ENCODE results near the gene PCDHGA2.
A peak's percentile ranks its signal among the peaks of the same experiment; 100 is the strongest.
"Not testable (repeated sequence)": the region's sequence is repeated elsewhere in the genome, so short reads cannot be mapped to it uniquely, and the experiment has no call there.

Gene PCDHGA2

DNA sequence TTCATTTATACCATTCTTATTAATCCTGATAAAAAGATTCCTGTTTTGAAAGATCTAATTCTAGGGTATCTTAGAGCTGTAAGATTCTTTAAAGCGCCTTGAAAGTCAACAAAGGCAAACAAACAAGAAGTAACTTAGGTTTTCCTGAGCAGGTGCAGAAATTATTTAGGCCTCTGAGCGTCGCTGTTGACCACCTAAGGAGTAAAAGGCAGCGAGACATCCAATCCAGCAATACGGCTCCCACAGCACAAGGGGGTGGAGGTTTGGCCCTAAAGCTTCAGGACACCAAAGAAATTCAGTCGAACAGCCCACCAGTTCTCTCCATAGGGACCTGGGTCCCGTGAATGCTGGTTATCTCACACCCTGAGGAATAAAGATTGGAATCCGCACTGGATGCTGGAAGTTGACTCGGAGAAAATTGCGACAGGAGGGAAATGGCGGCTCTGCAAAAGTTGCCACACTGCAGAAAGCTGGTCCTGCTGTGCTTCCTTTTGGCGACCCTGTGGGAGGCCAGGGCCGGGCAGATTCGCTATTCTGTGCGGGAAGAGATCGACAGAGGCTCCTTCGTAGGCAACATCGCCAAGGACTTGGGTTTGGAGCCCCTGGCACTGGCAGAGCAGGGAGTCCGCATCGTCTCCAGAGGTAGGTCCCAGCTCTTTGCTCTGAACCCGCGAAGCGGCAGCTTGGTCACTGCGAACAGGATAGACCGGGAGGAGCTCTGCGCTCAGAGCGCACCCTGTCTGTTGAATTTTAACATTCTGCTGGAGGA is at the start of gene PCDHGA2:
TSS of gene PCDHGA2 (plus strand) at position 223 of the 769 bp plus-strand sequence.
- no peak for DNase-seq

DNA sequence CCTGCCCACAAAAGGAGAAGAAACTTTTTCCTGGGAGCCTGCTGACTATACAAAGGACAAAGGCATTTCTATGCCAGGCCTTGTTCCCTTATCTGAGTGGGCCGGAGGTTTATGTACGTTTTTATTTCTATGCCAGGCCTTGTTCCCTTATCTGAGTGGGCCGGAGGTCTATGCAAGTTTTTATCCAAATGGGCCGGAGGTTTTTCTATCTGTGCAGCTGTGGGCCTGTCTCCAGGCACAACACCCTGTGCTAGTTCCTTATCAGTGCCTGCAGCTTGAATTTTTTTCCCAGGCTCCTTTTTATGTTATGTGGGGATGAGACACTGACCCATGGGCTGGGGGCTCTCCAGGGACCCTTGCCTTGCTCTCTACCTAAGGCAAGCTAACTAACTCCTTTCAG is 40.2 kb upstream of the PCDHGA2 start:
- DNase-seq = no peak

DNA sequence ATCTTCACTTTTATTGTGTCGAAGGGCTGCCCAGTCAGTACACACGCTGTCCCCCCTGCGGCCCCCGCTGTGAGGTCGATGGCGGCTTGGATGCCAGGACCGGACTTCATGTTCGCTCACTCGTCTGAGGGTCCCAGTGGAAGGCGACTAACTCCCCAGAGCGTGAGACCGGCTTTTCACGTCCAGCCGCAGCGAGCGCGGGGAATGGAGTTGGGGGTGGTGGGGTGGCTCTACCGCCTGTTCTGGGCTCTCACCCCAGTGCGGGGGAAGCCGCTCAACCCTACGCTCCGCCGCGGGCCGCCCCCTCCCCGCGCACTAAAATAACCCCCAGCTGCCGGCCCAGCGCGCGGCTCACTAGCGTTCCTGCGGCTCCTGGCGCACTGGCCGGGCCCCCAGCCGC is 34.8 kb upstream of the PCDHGA2 start, which contains the start of gene SLC25A2:
TSS of gene SLC25A2 (minus strand) at position 294 of the 400 bp plus-strand sequence. CDS start at position 110, 184 bp downstream.
- no peak for DNase-seq

DNA sequence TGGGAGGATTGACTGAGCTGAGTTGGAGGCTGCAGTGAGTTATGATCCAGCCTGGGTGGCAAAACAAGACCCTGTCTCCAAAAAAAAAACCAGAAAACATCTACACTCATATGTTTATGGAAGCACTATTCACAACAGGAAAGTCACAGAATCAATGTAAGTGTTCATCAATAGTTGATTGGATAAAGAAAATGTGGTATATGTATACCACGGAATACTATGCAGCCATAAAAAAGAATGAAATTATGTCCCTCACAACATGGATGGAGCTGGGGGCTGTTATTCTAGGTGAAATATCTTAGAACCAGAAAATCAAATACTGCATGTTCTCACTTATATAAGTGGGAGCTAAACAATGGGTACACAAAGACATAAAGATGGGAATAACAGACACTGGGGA is 31.9 kb upstream of the PCDHGA2 start:
- no peak for DNase-seq

DNA sequence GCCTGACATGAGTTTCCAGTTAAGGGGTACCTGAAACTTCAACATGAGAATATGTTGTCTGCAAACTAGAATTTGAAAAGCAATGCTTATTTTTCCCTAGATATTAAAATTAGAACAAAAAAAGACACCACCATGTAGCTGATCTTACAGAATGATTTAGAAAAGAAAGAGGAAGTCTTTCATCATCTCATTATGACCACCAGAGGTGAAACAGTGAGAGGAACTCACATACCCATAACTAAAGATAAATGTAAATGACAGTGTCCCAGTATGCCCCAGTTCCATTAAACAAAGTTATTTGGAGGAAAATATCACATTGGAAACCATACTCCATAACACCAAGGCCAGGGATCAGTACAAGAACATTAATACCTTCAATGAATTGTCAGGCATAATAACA is 24.8 kb upstream of the PCDHGA2 start:
- no peak for DNase-seq

DNA sequence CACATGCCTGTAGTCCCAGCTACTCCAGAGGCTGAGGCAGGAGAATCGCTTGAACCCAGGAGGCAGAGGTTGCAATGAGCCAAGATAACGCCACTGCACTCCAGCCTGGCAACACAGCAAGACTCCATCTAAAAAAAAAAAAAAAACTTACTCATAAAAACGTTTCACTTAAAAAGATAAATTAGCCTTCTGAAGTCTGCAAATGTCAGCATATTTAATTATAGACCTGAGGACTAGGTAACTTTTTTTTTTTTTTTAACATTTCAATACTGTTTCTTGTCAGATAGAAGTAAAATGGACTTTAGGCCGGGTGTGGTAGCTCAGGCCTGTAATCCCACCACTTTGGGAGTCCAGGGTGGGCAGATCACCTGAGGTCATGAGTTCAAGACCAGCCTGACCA is 21.6 kb upstream of the PCDHGA2 start:
- DNase-seq = not testable (repeated sequence)

DNA sequence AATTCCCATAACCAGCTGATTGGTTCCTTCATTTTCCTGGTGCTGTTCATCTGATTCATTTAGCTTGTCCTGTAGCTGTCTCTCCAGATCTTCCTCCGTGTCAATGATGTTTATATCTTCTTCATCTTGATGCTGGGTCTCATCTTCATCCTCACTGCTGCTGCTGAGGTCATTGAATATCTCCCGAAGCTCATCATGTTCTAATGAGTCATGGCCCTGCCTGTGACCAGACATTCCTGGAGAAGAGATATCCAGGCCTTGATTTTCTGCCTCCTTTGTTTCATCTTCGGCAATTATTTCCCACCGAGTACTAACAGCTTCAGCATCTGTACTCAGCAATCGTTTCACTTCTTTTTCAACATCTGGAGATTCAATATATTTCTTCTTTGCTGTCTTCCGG is 19.4 kb upstream of the PCDHGA2 start:
- no peak for DNase-seq

DNA sequence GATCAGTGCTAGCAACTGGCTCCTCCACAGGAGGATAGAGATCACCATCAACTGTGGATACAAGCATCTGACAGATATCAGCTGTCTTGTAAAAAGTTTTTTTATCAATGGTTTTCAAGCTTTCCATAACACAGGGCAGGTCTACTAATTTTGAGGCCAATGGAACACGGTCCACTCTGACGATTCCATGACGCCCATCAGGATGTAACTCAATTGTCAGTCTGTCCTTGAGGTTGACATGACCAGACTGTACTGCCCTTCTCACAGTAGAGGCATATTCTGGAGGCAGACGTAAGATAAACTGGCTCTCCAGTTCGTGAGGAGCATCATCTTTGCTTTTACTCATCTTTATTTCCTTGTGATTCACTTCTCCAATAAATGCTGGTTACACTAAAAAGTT is 18.9 kb upstream of the PCDHGA2 start:
- no peak for DNase-seq

DNA sequence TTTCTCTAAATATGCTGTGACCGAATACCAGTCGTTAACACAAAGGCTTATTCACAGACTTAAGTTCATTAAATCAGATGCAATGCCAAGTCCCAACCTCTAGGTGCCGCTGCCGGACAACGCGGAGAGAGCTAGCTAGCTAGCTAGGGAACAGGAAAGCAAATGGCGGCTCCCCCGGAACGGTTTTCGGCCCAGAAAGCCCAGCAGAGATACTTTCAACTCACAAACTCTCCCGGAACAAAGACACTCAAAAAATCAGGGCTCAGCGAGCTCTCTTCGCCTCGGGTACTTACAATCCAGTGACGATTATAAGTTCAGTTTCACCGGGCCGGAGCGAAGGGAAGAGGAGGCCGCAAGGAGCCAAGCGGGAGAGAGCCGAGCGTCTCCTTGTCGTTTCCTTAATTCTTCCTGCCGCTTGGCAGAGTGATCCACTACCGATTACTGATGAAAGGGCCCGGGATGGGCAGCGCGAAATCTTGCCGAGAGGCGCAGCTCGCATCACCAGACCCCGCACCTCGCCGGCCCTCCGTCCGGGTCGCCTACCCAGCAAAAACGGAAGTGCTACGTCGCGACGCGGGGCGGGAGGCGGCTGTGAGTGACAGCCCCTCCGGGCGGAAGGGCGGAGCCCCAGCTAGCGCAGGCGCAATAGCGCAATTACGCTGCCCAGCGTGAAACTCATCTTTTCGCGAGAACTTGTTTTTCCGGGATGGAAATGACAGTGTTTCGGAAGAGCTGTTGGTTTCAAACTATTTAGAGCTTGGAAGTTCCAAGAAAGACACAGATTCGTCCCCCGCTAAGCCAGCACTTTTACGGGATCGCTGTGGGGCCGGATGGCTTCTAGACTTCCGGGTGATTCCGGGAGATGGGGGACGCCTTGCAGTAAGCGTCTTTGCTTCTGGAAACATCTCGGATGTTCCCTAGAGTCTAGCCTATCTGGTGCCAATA is 18.1 kb upstream of the PCDHGA2 start, which contains the start of gene TAF7:
TSS of gene TAF7 (minus strand) at position 560 of the 945 bp plus-strand sequence. CDS start 740 bp downstream, outside the sequence.
- DNase-seq = peak; percentile 93

DNA sequence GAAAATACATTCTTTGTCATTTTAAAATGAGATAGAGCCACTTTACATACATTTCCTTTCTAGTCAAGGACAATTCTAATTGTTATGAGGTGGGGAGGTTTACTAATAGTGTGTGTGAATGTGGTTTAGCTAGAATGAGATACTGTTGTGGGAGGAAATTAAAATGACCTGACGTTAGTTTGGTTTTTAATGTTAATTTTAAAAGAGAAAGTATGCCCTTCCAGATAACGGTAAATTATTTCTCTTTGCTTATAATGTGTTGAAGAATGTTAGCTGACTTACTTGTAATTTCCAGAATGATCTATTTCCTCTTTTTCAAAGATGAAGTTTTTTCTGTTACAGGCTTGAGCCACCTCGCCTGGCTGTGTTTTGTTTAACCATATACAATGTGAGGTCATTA is 16.3 kb upstream of the PCDHGA2 start:
- DNase-seq = no peak

DNA sequence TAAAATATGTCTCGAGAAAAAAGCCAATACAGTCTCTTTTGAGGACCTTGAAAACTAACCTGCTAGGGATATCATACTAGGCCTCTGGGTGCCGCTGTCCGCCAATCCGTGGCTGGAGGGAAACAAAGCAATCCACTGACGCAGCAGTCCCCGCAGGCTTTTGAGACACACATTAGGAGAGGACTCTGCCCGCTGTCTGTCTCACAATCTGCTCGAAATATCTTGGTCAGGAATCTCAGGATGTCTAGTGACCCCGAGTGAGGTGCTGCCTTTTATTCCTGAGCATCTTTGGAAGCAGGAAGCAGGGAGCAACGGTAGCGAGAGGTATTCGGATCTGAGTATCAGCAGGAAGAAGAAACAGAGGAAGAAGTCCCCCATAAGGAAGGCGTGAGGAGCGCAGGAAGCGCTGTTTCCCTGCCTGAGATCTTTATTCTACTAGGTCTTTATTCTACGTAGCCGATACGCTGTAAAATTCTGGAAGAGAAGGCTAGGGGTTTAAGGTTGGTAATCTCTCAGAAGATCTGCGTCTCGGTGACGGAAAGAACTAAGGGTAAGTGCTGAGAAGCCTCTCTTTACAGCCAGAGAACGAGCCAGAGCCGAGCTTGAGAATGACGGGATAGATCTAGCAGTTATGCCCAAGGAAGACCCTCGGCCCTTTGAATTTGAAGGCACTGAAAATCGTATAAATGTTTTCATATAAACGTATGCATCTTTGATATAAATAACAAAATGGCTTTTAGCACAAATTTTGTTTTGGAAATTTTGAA is 12.3 kb upstream of the PCDHGA2 start:
- peak; percentile 52 for DNase-seq

DNA sequence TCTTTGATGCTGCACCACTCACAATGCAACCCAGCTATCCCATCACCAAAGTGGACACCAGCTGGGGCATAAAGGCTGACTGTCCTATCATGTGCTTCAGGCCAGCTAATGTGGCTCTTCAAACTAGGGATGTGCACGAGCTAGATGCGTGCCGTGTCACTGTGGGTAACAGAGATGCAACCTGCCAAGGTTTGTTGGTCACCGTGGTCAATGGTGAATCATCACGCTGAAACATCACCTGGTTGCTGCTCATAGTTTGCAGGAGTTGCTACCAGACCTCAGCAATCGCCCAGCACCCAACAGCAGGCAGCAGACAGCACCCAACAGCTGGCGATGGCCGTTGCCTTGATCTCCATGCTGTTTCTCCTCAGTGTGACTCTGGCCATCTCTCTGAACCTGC is 10.3 kb upstream of the PCDHGA2 start:
- DNase-seq = no peak

DNA sequence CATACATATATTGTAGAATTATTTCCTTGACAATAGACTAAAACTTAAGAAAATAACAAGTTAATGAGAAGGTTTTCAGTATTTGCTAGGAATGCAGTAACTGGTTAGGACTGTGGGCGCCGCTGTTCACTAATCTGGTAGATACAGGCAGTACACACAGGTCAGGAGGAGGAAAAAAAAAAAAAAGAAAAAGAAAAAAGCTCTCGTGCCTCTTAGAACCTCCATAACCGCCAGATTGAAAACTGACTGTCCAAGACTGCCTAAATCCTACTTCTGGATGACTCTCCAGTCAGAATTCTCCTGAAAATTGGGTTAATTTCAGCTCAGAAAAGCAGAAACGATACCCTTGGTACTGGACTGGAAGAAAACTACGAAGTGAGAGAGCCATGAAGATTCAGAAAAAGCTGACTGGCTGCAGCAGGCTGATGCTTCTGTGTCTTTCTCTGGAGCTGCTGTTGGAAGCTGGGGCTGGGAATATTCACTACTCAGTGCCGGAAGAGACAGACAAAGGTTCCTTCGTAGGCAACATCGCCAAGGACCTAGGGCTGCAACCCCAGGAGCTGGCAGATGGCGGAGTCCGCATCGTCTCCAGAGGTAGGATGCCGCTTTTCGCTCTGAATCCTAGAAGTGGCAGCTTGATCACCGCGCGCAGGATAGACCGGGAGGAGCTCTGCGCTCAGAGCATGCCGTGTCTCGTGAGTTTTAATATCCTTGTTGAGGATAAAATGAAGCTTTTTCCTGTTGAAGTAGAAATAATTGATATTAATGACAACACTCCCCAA is 8.1 kb upstream of the PCDHGA2 start, which contains the start of gene PCDHGA1:
TSS of gene PCDHGA1 (plus strand) at position 216 of the 782 bp plus-strand sequence.
- DNase-seq = no peak

DNA sequence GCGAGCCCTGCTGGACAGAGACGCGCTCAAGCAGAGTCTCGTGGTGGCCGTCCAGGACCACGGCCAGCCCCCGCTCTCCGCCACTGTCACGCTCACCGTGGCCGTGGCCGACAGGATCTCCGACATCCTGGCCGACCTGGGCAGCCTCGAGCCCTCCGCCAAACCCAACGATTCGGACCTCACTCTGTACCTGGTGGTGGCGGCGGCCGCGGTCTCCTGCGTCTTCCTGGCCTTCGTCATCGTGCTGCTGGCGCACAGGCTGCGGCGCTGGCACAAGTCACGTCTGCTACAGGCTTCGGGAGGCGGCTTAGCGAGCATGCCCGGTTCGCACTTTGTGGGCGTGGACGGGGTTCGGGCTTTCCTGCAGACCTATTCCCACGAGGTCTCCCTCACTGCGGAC is 6.0 kb upstream of the PCDHGA2 start:
- DNase-seq = not testable (repeated sequence)

DNA sequence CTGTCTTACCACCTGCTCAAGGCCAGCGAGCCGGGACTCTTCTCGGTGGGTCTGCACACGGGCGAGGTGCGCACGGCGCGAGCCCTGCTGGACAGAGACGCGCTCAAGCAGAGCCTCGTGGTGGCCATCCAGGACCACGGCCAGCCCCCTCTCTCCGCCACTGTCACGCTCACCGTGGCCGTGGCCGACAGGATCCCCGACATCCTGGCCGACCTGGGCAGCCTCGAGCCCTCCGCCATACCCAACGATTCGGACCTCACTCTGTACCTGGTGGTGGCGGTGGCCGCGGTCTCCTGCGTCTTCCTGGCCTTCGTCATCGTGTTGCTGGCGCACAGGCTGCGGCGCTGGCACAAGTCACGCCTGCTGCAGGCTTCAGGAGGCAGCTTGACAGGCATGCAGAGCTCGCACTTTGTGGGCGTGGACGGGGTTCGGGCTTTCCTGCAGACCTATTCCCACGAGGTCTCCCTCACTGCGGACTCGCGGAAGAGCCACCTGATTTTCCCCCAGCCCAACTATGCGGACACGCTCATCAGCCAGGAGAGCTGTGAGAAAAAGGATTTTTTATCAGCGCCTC is 2.3 kb downstream of the PCDHGA2 start:
- DNase-seq = not testable (repeated sequence)

DNA sequence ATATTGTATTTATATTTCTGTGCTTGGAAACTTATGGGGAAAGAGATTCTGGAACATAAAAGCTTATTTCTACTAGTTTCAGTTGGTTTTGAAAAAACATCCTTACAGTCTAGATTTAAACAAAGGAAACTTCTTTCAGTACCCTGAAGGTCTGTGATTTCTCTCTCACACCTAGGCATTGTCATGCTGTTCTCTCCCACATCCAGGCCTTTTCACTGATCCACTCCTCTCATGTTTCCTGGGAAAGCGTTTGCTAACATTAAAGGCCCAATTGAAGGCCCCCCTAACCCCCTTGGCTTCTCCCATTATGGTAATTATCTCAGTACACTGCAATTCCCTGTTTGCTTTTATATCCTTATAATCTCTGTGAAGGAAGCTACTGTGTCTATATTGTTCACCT is 4.2 kb downstream of the PCDHGA2 start:
- no peak for DNase-seq

DNA sequence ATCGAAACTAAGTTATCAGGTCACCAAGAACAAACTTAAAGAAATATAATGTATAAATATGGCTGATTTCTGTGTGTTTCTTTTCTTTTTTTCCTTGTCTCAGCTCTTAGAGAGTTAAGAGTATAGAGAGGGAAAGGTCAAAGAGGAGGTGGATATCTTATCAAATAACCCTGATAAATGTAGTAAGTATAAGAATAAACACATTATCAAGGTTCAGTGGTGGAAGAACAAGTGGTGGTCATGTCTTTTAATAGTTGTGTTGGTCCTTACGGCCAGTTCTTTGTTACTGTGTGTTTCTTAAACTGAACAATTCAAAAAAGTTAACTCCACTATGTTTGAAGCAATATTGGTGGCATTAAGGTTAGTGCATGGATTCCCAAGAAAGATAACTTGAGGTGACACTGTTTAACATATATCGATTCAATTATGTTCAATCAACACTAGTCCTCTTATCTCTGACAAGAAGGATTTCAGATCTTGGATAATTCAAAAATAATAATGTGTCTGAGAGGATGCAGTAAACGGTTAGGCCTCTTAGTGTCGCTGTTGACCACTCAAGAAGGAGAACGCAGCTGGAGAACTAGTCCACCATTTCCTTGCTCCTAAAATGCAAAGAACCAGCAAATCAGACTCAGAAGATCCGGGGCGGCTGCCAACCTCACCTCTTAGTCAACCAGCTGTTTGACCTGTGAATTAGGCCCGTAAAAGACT is 4.8 kb downstream of the PCDHGA2 start, which contains the start of gene PCDHGA3:
TSS of gene PCDHGA3 (plus strand) at position 588 of the 711 bp plus-strand sequence. CDS start 205 bp downstream, outside the sequence.
- DNase-seq = no peak

DNA sequence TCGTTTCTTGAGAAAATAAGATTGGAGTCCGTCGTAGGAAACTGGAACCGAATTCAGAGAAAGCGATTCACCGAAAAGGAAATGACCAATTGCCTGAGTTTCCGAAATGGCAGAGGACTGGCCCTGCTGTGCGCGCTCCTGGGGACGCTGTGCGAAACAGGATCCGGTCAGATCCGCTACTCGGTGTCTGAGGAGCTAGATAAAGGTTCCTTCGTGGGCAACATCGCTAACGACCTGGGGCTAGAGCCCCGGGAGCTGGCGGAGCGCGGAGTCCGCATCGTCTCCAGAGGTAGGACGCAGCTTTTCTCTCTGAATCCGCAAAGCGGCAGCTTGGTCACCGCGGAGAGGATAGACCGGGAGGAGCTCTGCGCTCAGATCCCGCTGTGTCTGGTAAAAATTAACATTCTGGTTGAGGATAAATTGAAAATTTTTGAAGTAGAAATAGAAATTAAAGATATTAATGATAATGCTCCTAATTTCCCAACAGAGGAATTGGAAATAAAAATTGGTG is 5.4 kb downstream of the PCDHGA2 start:
- DNase-seq = no peak

DNA sequence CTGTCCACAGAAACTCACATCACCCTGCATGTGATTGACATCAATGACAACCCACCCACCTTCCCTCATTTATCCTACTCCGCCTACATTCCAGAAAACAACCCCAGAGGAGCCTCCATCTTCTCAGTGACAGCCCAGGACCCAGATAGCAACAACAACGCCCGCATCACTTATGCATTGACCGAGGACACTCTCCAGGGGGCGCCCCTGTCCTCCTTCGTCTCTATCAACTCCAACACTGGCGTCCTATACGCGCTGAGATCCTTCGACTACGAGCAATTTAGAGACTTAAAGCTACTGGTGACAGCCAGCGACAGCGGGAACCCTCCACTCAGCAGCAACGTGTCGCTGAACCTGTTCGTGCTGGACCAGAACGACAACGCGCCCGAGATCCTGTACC is 6.8 kb downstream of the PCDHGA2 start:
- no peak for DNase-seq

DNA sequence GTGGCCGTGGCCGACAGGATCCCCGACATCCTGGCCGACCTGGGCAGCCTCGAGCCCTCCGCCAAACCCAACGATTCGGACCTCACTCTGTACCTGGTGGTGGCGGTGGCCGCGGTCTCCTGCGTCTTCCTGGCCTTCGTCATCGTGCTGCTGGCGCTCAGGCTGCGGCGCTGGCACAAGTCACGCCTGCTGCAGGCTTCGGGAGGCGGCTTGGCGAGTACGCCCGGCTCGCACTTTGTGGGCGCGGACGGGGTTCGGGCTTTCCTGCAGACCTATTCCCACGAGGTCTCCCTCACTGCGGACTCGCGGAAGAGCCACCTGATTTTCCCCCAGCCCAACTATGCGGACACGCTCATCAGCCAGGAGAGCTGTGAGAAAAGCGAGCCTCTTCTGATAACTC is 7.5 kb downstream of the PCDHGA2 start:
- DNase-seq = not testable (repeated sequence)

All from activated CD4-positive, CD25-positive, alpha-beta regulatory T cell treated with anti-CD3 and anti-CD28 coated beads, Interleukin-2, amount 50 U/mL, for 72 hours (primary cell).